ENCODE data around the gene FPR2. TPM values are rescaled to one million over a fixed set of nuclear protein-coding genes. Genes with fewer than 3 reads are reported as not detected.

The FPR2 gene
- total and polyA plus RNA-seq, 9 of the 15 experiments (the other 6 are each of a cell fraction or from before 2014, with no cell fraction given) = 0.03 to 0.15 (median 0.07) TPM; not detected in 6

- TF ChIP-seq NRF1 (conservative IDR thresholded peaks at IDR 0.05 in 1 of 2, IDR thresholded peaks at IDR 0.05 in 1 of 2) = no peak
- no peak for TF ChIP-seq SMAD2 (IDR thresholded peaks at IDR 0.05; ENCODE audit: low read depth, low read length)
- TF ChIP-seq MTF1 (CRISPR knock-in tag; IDR thresholded peaks at IDR 0.05; ENCODE audit: borderline replicate concordance) = 0 out of 2 replicates have a peak, but pooled peaks have one; percentile 19
- TF ChIP-seq DNMT1 (IDR thresholded peaks at IDR 0.05) = no peak
- no peak for TF ChIP-seq ELK3 (CRISPR knock-in tag; IDR thresholded peaks at IDR 0.05)
- peak; percentile 92 for TF ChIP-seq MTA2 (IDR thresholded peaks at IDR 0.05; ENCODE audit: low read depth)
- TF ChIP-seq BCL6 (CRISPR knock-in tag; IDR thresholded peaks at IDR 0.05) = peak; percentile 75; the same call in 1 of the 2 replicates
- 0 out of 2 replicates have a peak, but pooled peaks have one; percentile 33 for TF ChIP-seq THAP12 (CRISPR knock-in tag; IDR thresholded peaks at IDR 0.05)
- no peak for TF ChIP-seq KDM2B (CRISPR knock-in tag; IDR thresholded peaks at IDR 0.05)
- no peak for TF ChIP-seq ZKSCAN3 (CRISPR knock-in tag; IDR thresholded peaks at IDR 0.05)
- TF ChIP-seq CBFB (CRISPR knock-in tag; IDR thresholded peaks at IDR 0.05) = no peak
- no peak for TF ChIP-seq SREBF1 (IDR thresholded peaks at IDR 0.05; ENCODE audit: borderline replicate concordance, low read depth, low read length)
- TF ChIP-seq TFAP4 (CRISPR knock-in tag; IDR thresholded peaks at IDR 0.05; ENCODE audit: borderline replicate concordance) = no peak
- TF ChIP-seq RBM17 (IDR thresholded peaks at IDR 0.05; ENCODE audit: borderline replicate concordance, low read depth, low read length) = no peak
- peak; percentile 61 for TF ChIP-seq NR2C1 (IDR thresholded peaks at IDR 0.05)
- peak; percentile 70 for TF ChIP-seq NR2C1 (tag; IDR thresholded peaks at IDR 0.05)
- TF ChIP-seq ZNF239 (CRISPR knock-in tag; IDR thresholded peaks at IDR 0.05) = peak; percentile 62
- TF ChIP-seq SMAD3 (CRISPR knock-in tag; conservative IDR thresholded peaks at IDR 0.05) = peak; percentile 86
- no peak for TF ChIP-seq FOXA1 (IDR thresholded peaks at IDR 0.05; ENCODE audit: borderline replicate concordance)
- no peak for TF ChIP-seq MYBL2 (IDR thresholded peaks at IDR 0.05; ENCODE audit: low read depth)
- TF ChIP-seq MYBL2 (CRISPR knock-in tag; IDR thresholded peaks at IDR 0.05; ENCODE audit: borderline replicate concordance) = no peak
- no peak for TF ChIP-seq ZBED1 (IDR thresholded peaks at IDR 0.05)
- no peak for TF ChIP-seq ZZZ3 (IDR thresholded peaks at IDR 0.05)
- no peak for TF ChIP-seq ZBTB49 (CRISPR knock-in tag; IDR thresholded peaks at IDR 0.05; ENCODE audit: borderline replicate concordance)
These were observed 39.7 kb downstream of the FPR2 start (continued) for GRCh38 chr19:51800473-51801244.

Measured in K562 (cell line).